IMR-90 (cell line): ENCODE results near the gene ANGPTL5. TPM values are rescaled to one million over a fixed set of nuclear protein-coding genes. Genes with fewer than 3 reads are reported as not detected.

Experiments used
- ATAC-seq: fragments of 200-7000 bp; cut with Tn5 transposase; 2 replicates; pipeline ENCODE4 v1.9.1; 2020; ENCODE audit warnings: low read depth, mild to moderate bottlenecking, moderate library complexity
- BruUV-seq: library from RNA; stranded (reverse); fragments of 400-500 nt; replicated peaks from 2 replicates; lab custom pipeline; 2021; lab: Mats Ljungman, UMichigan
- CTCF ChIA-PET: fragments of 300-600 bp; formaldehyde crosslinking; extraction: SDS; loops from one replicate; lab custom pipeline; 2021; ENCODE audit warnings: antibody characterized with exemption; lab: Yijun Ruan, JAX
- POLR2A ChIA-PET: fragments of 300-600 bp; sonication (Branson Sonifier 250); formaldehyde crosslinking; loops from one replicate; lab custom pipeline; 2022; ENCODE audit warnings: antibody characterized with exemption; ENCODE audit not compliant: unreplicated experiment; lab: Charles Lee
- DNase-seq: peaks from one replicate; pipeline ENCODE4 v3.0.0; 2013
- H2AFZ ChIP-seq: replicated peaks from 2 replicates; pipeline ENCODE3; 2013; ENCODE audit warnings: low read length, mild to moderate bottlenecking; ENCODE audit not compliant: poor library complexity
- H2AK5ac ChIP-seq: 2 replicates; pipeline ENCODE4 v1.6.1; 2013; ENCODE audit warnings: low read depth, low read length, inconsistent platforms
- H2AK9ac ChIP-seq: replicated peaks from 2 replicates; pipeline ENCODE3; 2013; ENCODE audit warnings: mild to moderate bottlenecking, low read depth, low read length, moderate library complexity; ENCODE audit not compliant: poor library complexity
- H2BK120ac ChIP-seq: 2 replicates; pipeline ENCODE4 v1.6.1; 2013; ENCODE audit warnings: low read depth, low read length, inconsistent platforms
- H2BK15ac ChIP-seq: 3 replicates; pipeline ENCODE4 v1.6.1; 2013; ENCODE audit warnings: low read depth, low read length, inconsistent platforms
- H2BK20ac ChIP-seq: 2 replicates; pipeline ENCODE4 v1.6.1; 2013; ENCODE audit warnings: low read depth, mild to moderate bottlenecking, inconsistent platforms, low read length, moderate library complexity
- H2BK5ac ChIP-seq: 2 replicates; pipeline ENCODE4 v1.6.1; 2013; ENCODE audit warnings: mild to moderate bottlenecking, low read depth, low read length, inconsistent platforms; ENCODE audit not compliant: poor library complexity, severe bottlenecking
- H3K14ac ChIP-seq: replicated peaks from 2 replicates; pipeline ENCODE4 v1.6.1; 2013; ENCODE audit warnings: low read depth, low read length, inconsistent platforms
- H3K18ac ChIP-seq: 2 replicates; pipeline ENCODE4 v1.6.1; 2013; ENCODE audit warnings: low read depth, low read length, control low read depth
- H3K23ac ChIP-seq: 2 replicates; pipeline ENCODE4 v1.6.1; 2013; ENCODE audit warnings: low read depth, low read length, inconsistent platforms
- H3K27ac ChIP-seq: 2 replicates; pipeline ENCODE4 v1.5.1; 2013; ENCODE audit warnings: mild to moderate bottlenecking, control low read depth, low read length; ENCODE audit not compliant: insufficient read depth
- H3K27me3 ChIP-seq: 2 replicates; pipeline ENCODE4 v1.6.1; 2013; ENCODE audit warnings: low read length; ENCODE audit not compliant: control insufficient read depth, insufficient read depth
- H3K36me3 ChIP-seq: 2 replicates; pipeline ENCODE4 v1.6.1; 2013; ENCODE audit warnings: low read length, mixed read lengths; ENCODE audit not compliant: control insufficient read depth, insufficient read depth
- H3K4ac ChIP-seq: 2 replicates; pipeline ENCODE4 v1.6.1; 2013; ENCODE audit warnings: low read depth, low read length, inconsistent platforms
- H3K4me1 ChIP-seq: 2 replicates; pipeline ENCODE4 v1.6.1; 2013; ENCODE audit warnings: low read length, mixed read lengths; ENCODE audit not compliant: control insufficient read depth, insufficient read depth
- H3K4me2 ChIP-seq: 2 replicates; pipeline ENCODE4 v1.6.1; 2013; ENCODE audit warnings: low read depth, mild to moderate bottlenecking, control low read depth, low read length, moderate library complexity
- H3K4me3 ChIP-seq: 2 replicates; pipeline ENCODE4 v1.5.1; 2013; ENCODE audit warnings: low read depth, mild to moderate bottlenecking, control low read depth, low read length, moderate library complexity; ENCODE audit not compliant: insufficient read depth
- H3K56ac ChIP-seq: 2 replicates; pipeline ENCODE4 v1.6.1; 2013; ENCODE audit warnings: low read length, inconsistent platforms; ENCODE audit not compliant: insufficient read depth; ENCODE audit errors: extremely low read depth
- H3K79me1 ChIP-seq, 2 experiments: 2 replicates each; pipeline ENCODE4 v1.6.1; 2013; ENCODE audit warnings: low read length in 2 of 2, inconsistent platforms in 1 of 2, low read depth in 1 of 2
- H3K9ac ChIP-seq: 2 replicates; pipeline ENCODE4 v1.6.1; 2013; ENCODE audit warnings: low read depth, low read length, control low read depth
- H3K9me1 ChIP-seq: 2 replicates; pipeline ENCODE4 v1.6.1; 2013; ENCODE audit warnings: low read length, inconsistent platforms; ENCODE audit not compliant: insufficient read depth
- H3K9me3 ChIP-seq: 2 replicates; pipeline ENCODE4 v1.6.1; 2013; ENCODE audit warnings: low read length; ENCODE audit not compliant: control insufficient read depth, insufficient read depth
- H4K20me1 ChIP-seq: 2 replicates; pipeline ENCODE4 v1.6.1; 2013; ENCODE audit warnings: low read length, inconsistent platforms; ENCODE audit not compliant: insufficient read depth
- H4K5ac ChIP-seq: 2 replicates; pipeline ENCODE4 v1.6.1; 2013; ENCODE audit warnings: mild to moderate bottlenecking, low read depth, low read length, control low read depth
- H4K8ac ChIP-seq, 2 experiments: 2 replicates each; pipeline ENCODE4 v1.6.1; 2013; ENCODE audit warnings: low read depth in 2 of 2, low read length in 2 of 2, control low read depth in 1 of 2, inconsistent platforms in 1 of 2
- H4K91ac ChIP-seq: 2 replicates; pipeline ENCODE4 v1.6.1; 2013; ENCODE audit warnings: low read depth, low read length, inconsistent platforms; ENCODE audit not compliant: insufficient read depth
- BHLHE40 ChIP-seq: fragments of 150-350 bp; IDR thresholded peaks from 2 replicates; pipeline ENCODE4 v1.6.1; 2016; ENCODE audit warnings: mild to moderate bottlenecking, low read depth, low read length
- CEBPB ChIP-seq: IDR thresholded peaks from 2 replicates; pipeline ENCODE4 v1.6.1; 2012; ENCODE audit warnings: low read depth, low read length, improper control_type of control experiment
- CHD1 ChIP-seq: IDR thresholded peaks from 2 replicates; pipeline ENCODE4 v1.6.1; 2012; ENCODE audit warnings: low read depth, low read length, improper control_type of control experiment
- FOS ChIP-seq: fragments of 150-350 bp; IDR thresholded peaks from 2 replicates; pipeline ENCODE4 v1.6.1; 2016; ENCODE audit warnings: low read depth, low read length
- MAFK ChIP-seq: IDR thresholded peaks from 2 replicates; pipeline ENCODE4 v1.6.1; 2012; ENCODE audit warnings: low read depth, low read length, improper control_type of control experiment
- MAZ ChIP-seq: IDR thresholded peaks from 2 replicates; pipeline ENCODE4 v1.6.1; 2012; ENCODE audit warnings: low read depth, mild to moderate bottlenecking, low read length, improper control_type of control experiment, moderate library complexity, borderline replicate concordance
- MXI1 ChIP-seq: IDR thresholded peaks from 2 replicates; pipeline ENCODE4 v1.6.1; 2012; ENCODE audit warnings: low read depth, mild to moderate bottlenecking, low read length, moderate library complexity, borderline replicate concordance
- NFE2L2 ChIP-seq: fragments of 150-350 bp; IDR thresholded peaks from 2 replicates; pipeline ENCODE4 v1.6.1; 2016; ENCODE audit warnings: low read depth, mild to moderate bottlenecking, low read length
- POLR2A ChIP-seq: IDR thresholded peaks from 2 replicates; pipeline ENCODE4 v1.6.1; 2012; ENCODE audit warnings: mild to moderate bottlenecking, low read depth, low read length
- RAD21 ChIP-seq: IDR thresholded peaks from 2 replicates; pipeline ENCODE4 v1.6.1; 2012; ENCODE audit warnings: low read length, improper control_type of control experiment
- RCOR1 ChIP-seq: IDR thresholded peaks from 2 replicates; pipeline ENCODE4 v1.6.1; 2012; ENCODE audit warnings: mild to moderate bottlenecking, low read length, improper control_type of control experiment; ENCODE audit not compliant: insufficient replicate concordance
- RFX5 ChIP-seq: IDR thresholded peaks from 2 replicates; pipeline ENCODE4 v1.8.0; 2012; ENCODE audit warnings: low read depth, mild to moderate bottlenecking, low read length, moderate library complexity
- SMC3 ChIP-seq: fragments of 150-350 bp; IDR thresholded peaks from 2 replicates; pipeline ENCODE4 v1.6.1; 2016; ENCODE audit warnings: low read depth, mild to moderate bottlenecking, antibody characterized with exemption, low read length, moderate library complexity
- dilution Hi-C: fragments of 300-500 bp; cut with HindIII; formaldehyde crosslinking; loops from one replicate; pipeline ENCODE4 v1.14.3; 2018; ENCODE audit warnings: low sequenced_read_pairs; ENCODE audit not compliant: unreplicated experiment
- in situ Hi-C: fragments of 300-500 bp; cut with MboI; formaldehyde crosslinking; loops from 3 replicates; pipeline ENCODE4 v1.14.3; 2019; ENCODE audit warnings: low sequenced_read_pairs, inconsistent platforms, mixed read lengths
- intact Hi-C: fragments of 100-400 bp; cut with micrococcal nuclease; formaldehyde crosslinking; loops from 2 replicates; pipeline ENCODE4 v1.10.0; 2022
- polyA plus RNA-seq, 3 experiments: library from polyadenylated mRNA; depleted of rRNA; stranded (reverse); fragments of >200 nt; gene quantifications; 2 replicates each; pipeline ENCODE4 v1.2.3, GENCODE V29; 2012; ENCODE audit warnings: low replicate concordance in 1 of 3
- total RNA-seq: library from RNA; depleted of rRNA; stranded (reverse); fragments of >200 nt; gene quantifications from 2 replicates; pipeline ENCODE4 v1.2.3, GENCODE V29; 2012
- TF ChIP-seq, protein P1 (sequence below): fragments of 150-350 bp; IDR thresholded peaks from 2 replicates; pipeline ENCODE4 v1.6.1; 2016; ENCODE audit warnings: low read depth, mild to moderate bottlenecking, low read length, moderate library complexity, borderline replicate concordance
- TF ChIP-seq, protein P2 (sequence below): conservative IDR thresholded peaks from 2 replicates; pipeline ENCODE4 v1.5.1; 2012; ENCODE audit warnings: mild to moderate bottlenecking, low read depth, low read length, improper control_type of control experiment
- TF ChIP-seq, protein P3 (sequence below): fragments of 150-350 bp; IDR thresholded peaks from 2 replicates; pipeline ENCODE4 v1.6.1; 2017; ENCODE audit warnings: mild to moderate bottlenecking, antibody characterized with exemption, low read length, low read depth

ANGPTL5 gene
- total and polyA plus RNA-seq, 2 of the 4 experiments (the other 2 are of a cell fraction), result not detected

DNA sequence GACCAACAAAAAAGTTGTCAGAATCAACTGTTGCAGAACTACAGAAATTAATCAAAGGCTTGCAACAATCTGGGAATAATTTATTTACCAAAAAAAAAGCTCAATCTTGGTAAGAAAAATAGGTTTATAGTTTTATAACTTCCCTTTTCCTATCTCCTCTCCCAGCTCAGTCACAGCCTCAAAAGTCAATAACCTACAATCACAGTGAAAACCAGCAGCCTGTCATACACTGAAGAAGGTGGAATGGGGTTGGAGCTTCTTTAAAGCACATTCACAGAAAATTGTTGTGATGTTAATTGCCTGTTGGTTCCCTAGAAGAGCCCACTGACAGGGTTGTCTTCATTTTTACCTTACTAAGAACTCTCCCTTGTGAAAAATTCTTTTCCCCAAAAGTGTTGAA lies 52.2 kb downstream of the ANGPTL5 start:
- in situ Hi-C loops, result loop anchor here (25.0 kb wide), 1 partner anchor 373 kb away; no protein-coding TSS in a partner anchor
- H3K56ac ChIP-seq, result no peak overlapping the region
- POLR2A ChIA-PET, result no interaction called here

More for the DNA sequence above, 52.2 kb downstream of the ANGPTL5 start:
- H4K91ac ChIP-seq, result peak overlapping the region; percentile 84
- peak overlapping the region; percentile 67; the same call in 2 of the 3 replicates for H2BK15ac ChIP-seq
- peak overlapping the region; percentile 92 for H2BK5ac ChIP-seq
- intact Hi-C loops, result loop anchor here (10.0 kb wide), 2 partner anchors 361 to 421 kb away; no protein-coding TSS in a partner anchor
- 0 out of 2 replicates have a peak overlapping the region, but pooled peaks have one; percentile 20 for H3K23ac ChIP-seq
- H3K14ac ChIP-seq, result peak overlapping the region; percentile 57
- H3K79me1 ChIP-seq, result no peaks in the 10 kb centered on the region
- CTCF ChIA-PET, result interaction anchor here (2.0 to 4.6 kb wide), 2 partner anchors 16 to 143 kb away, joined by 4 to 58 read pairs; no protein-coding TSS in a partner anchor
- H4K5ac ChIP-seq, result peak overlapping the region; percentile 47; the same call in 1 of the 2 replicates
- no peak for TF ChIP-seq FOS
- no peak for TF ChIP-seq MAFK
- no peak for TF ChIP-seq CHD1
- no peak for TF ChIP-seq RCOR1
- no peak for TF ChIP-seq MXI1
- no peak for TF ChIP-seq CEBPB
- TF ChIP-seq SMC3, result no peak
- no peak for TF ChIP-seq NFE2L2
- TF ChIP-seq, protein P1, sequence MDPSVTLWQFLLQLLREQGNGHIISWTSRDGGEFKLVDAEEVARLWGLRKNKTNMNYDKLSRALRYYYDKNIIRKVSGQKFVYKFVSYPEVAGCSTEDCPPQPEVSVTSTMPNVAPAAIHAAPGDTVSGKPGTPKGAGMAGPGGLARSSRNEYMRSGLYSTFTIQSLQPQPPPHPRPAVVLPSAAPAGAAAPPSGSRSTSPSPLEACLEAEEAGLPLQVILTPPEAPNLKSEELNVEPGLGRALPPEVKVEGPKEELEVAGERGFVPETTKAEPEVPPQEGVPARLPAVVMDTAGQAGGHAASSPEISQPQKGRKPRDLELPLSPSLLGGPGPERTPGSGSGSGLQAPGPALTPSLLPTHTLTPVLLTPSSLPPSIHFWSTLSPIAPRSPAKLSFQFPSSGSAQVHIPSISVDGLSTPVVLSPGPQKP, result no peak
- no peak for TF ChIP-seq RFX5
- no peak for TF ChIP-seq BHLHE40
- TF ChIP-seq RAD21, result no peak
- TF ChIP-seq POLR2A, result no peak
- TF ChIP-seq, protein P2, sequence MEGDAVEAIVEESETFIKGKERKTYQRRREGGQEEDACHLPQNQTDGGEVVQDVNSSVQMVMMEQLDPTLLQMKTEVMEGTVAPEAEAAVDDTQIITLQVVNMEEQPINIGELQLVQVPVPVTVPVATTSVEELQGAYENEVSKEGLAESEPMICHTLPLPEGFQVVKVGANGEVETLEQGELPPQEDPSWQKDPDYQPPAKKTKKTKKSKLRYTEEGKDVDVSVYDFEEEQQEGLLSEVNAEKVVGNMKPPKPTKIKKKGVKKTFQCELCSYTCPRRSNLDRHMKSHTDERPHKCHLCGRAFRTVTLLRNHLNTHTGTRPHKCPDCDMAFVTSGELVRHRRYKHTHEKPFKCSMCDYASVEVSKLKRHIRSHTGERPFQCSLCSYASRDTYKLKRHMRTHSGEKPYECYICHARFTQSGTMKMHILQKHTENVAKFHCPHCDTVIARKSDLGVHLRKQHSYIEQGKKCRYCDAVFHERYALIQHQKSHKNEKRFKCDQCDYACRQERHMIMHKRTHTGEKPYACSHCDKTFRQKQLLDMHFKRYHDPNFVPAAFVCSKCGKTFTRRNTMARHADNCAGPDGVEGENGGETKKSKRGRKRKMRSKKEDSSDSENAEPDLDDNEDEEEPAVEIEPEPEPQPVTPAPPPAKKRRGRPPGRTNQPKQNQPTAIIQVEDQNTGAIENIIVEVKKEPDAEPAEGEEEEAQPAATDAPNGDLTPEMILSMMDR, result no peak
- TF ChIP-seq, protein P3, sequence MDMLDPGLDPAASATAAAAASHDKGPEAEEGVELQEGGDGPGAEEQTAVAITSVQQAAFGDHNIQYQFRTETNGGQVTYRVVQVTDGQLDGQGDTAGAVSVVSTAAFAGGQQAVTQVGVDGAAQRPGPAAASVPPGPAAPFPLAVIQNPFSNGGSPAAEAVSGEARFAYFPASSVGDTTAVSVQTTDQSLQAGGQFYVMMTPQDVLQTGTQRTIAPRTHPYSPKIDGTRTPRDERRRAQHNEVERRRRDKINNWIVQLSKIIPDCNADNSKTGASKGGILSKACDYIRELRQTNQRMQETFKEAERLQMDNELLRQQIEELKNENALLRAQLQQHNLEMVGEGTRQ, result no peak
- no peak for TF ChIP-seq MAZ
- H3K9ac ChIP-seq, result no peak overlapping the region
- H2AK9ac ChIP-seq, result no peak overlapping the region
- no peaks in the 10 kb centered on the region for H3K36me3 ChIP-seq
- peak overlapping the region; percentile 35 to 76 for H4K8ac ChIP-seq
- no peak overlapping the region for H3K4me3 ChIP-seq
- H3K4me1 ChIP-seq, result peaks cover 8% of the 10 kb centered on the region; the same call in 1 of the 2 replicates
- H3K4me2 ChIP-seq, result no peak overlapping the region
- ATAC-seq (no peak), DNase-seq (no peak)
- H2BK20ac ChIP-seq, result peak overlapping the region; percentile 97
- peak overlapping the region; percentile 91; the same call in 1 of the 2 replicates for H3K18ac ChIP-seq
- peak overlapping the region; percentile 48 for H2AK5ac ChIP-seq
- peak overlapping the region; percentile 82; the same call in 1 of the 2 replicates for H3K4ac ChIP-seq
- H4K20me1 ChIP-seq, result no peaks in the 10 kb centered on the region
- H3K9me1 ChIP-seq, result no peaks in the 10 kb centered on the region; the same call in none of the 2 replicates
- peak overlapping the region; percentile 92 for H2BK120ac ChIP-seq
- dilution Hi-C loops, result no loop called here
- no TSS peak for BruUV-seq
- no peaks in the 10 kb centered on the region for H3K27me3 ChIP-seq
- H2AFZ ChIP-seq, result no peak overlapping the region
- H3K27ac ChIP-seq, result no peak overlapping the region
- peaks cover 3% of the 10 kb centered on the region; the same call in 1 of the 2 replicates for H3K9me3 ChIP-seq
